ENCODE data around the gene TOP1. TPM values are rescaled to one million over a fixed set of nuclear protein-coding genes. Genes with fewer than 3 reads are reported as not detected.

The TOP1 gene
- total RNA-seq, 1 experiment from 2014 or later: 15.4 TPM

GRCh38 chr20:41160686-41161085, 132.1 kb downstream of the TOP1 start:
- Histone ChIP-seq H3K9me3 (replicated peaks) (no peaks in the 10 kb centered on the region), H3K27ac (no peak overlapping the region), H3K4me1 (replicated peaks) (no peaks in the 10 kb centered on the region), H3K4me3 (no peak overlapping the region), H3K36me3 (peaks cover 66% of the 10 kb centered on the region), H3K27me3 (replicated peaks) (no peaks in the 10 kb centered on the region)
- no peak for DNase-seq (ENCODE audit: low read depth in 1 of 2, low spot score in 2 of 2)

- Histone ChIP-seq H3K27me3 (replicated peaks) (no peaks in the 10 kb centered on the region), H3K27ac (no peak overlapping the region), H3K4me3 (no peak overlapping the region), H3K9me3 (replicated peaks) (no peaks in the 10 kb centered on the region), H3K36me3 (peaks cover 77% of the 10 kb centered on the region), H3K4me1 (replicated peaks) (no peaks in the 10 kb centered on the region)
- DNase-seq (ENCODE audit: low read depth in 1 of 2, low spot score in 2 of 2): no peak
Observed at GRCh38 chr20:41161886-41162285, 133.3 kb downstream of the TOP1 start.

GRCh38 chr20:41162396-41162795, 133.8 kb downstream of the TOP1 start:
- Histone ChIP-seq H3K27me3 (replicated peaks) (no peaks in the 10 kb centered on the region), H3K9me3 (replicated peaks) (no peaks in the 10 kb centered on the region), H3K27ac (no peak overlapping the region), H3K4me1 (replicated peaks) (no peaks in the 10 kb centered on the region), H3K4me3 (no peak overlapping the region), H3K36me3 (peaks cover 80% of the 10 kb centered on the region)
- DNase-seq (ENCODE audit: low read depth in 1 of 2, low spot score in 2 of 2): no peak

GRCh38 chr20:41163821-41164220, 135.2 kb downstream of the TOP1 start:
- Histone ChIP-seq H3K36me3 (peaks cover 93% of the 10 kb centered on the region), H3K9me3 (replicated peaks) (no peaks in the 10 kb centered on the region), H3K27me3 (replicated peaks) (no peaks in the 10 kb centered on the region)

GRCh38 chr20:41165001-41165882, 136.6 kb downstream of the TOP1 start:
- Histone ChIP-seq H3K4me3 (no peak overlapping the region), H3K4me1 (replicated peaks) (no peaks in the 10 kb centered on the region), H3K36me3 (peaks cover 93% of the 10 kb centered on the region), H3K27ac (no peak overlapping the region), H3K27me3 (replicated peaks) (no peaks in the 10 kb centered on the region), H3K9me3 (replicated peaks) (no peaks in the 10 kb centered on the region)
- no peak for DNase-seq (ENCODE audit: low read depth in 1 of 2, low spot score in 2 of 2)

More at GRCh38 chr20:41163821-41164220, 135.2 kb downstream of the TOP1 start:
- no peak for DNase-seq (ENCODE audit: low read depth in 1 of 2, low spot score in 2 of 2)
- H3K4me1 ChIP-seq (replicated peaks): no peaks in the 10 kb centered on the region
- no peak overlapping the region for H3K27ac ChIP-seq
- H3K4me3 ChIP-seq: no peak overlapping the region

DNA sequence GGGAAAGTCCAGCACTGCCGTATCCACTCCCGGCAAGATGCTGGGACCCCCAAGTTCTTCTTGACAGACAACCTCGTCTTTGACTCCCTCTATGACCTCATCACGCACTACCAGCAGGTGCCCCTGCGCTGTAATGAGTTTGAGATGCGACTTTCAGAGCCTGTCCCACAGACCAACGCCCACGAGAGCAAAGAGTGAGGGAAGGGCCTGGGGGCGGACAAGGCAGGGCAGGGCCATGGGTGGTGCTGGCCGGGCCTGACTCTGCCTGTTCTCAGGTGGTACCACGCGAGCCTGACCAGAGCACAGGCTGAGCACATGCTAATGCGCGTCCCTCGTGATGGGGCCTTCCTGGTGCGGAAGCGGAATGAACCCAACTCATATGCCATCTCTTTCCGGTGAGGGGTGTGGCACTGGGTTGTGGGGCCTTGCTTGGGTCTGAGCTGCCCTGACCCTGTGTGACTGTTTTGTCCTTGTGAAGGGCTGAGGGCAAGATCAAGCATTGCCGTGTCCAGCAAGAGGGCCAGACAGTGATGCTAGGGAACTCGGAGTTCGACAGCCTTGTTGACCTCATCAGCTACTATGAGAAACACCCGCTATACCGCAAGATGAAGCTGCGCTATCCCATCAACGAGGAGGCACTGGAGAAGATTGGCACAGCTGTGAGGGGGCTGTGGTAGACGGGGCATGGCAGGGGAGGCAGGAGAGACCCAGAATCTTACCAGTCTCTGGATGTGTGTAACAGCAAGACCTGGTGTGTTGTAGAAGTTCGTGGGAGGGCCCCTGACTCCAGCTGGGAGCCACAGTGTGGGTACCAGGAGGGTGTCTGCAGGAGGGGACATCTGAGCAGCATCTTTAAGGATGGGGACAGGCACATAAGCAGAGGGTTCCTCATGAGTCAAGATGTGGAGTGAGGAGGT, 137.8 kb downstream of the TOP1 start:
- DNase-seq (ENCODE audit: low read depth in 1 of 2, low spot score in 2 of 2): no peak
- no peaks in the 10 kb centered on the region for H3K9me3 ChIP-seq (replicated peaks)
- no peaks in the 10 kb centered on the region for H3K4me1 ChIP-seq (replicated peaks)
- H3K27me3 ChIP-seq (replicated peaks): no peaks in the 10 kb centered on the region
- H3K4me3 ChIP-seq: no peak overlapping the region
- H3K27ac ChIP-seq: no peak overlapping the region
- H3K36me3 ChIP-seq: peaks cover 90% of the 10 kb centered on the region

- Histone ChIP-seq H3K36me3 (peaks cover 95% of the 10 kb centered on the region), H3K9me3 (replicated peaks) (no peaks in the 10 kb centered on the region), H3K4me1 (replicated peaks) (no peaks in the 10 kb centered on the region), H3K4me3 (no peak overlapping the region), H3K27ac (no peak overlapping the region), H3K27me3 (replicated peaks) (no peaks in the 10 kb centered on the region)
- no peak for DNase-seq (ENCODE audit: low read depth in 1 of 2, low spot score in 2 of 2)
Observed at GRCh38 chr20:41167118-41167470, 138.5 kb downstream of the TOP1 start.

GRCh38 chr20:41167481-41168253, 139.0 kb downstream of the TOP1 start:
- Histone ChIP-seq H3K9me3 (replicated peaks) (no peaks in the 10 kb centered on the region), H3K27me3 (replicated peaks) (no peaks in the 10 kb centered on the region), H3K4me3 (no peak overlapping the region), H3K27ac (no peak overlapping the region), H3K36me3 (peaks cover 95% of the 10 kb centered on the region), H3K4me1 (replicated peaks) (no peaks in the 10 kb centered on the region)
- no peak for DNase-seq (ENCODE audit: low read depth in 1 of 2, low spot score in 2 of 2)

DNA sequence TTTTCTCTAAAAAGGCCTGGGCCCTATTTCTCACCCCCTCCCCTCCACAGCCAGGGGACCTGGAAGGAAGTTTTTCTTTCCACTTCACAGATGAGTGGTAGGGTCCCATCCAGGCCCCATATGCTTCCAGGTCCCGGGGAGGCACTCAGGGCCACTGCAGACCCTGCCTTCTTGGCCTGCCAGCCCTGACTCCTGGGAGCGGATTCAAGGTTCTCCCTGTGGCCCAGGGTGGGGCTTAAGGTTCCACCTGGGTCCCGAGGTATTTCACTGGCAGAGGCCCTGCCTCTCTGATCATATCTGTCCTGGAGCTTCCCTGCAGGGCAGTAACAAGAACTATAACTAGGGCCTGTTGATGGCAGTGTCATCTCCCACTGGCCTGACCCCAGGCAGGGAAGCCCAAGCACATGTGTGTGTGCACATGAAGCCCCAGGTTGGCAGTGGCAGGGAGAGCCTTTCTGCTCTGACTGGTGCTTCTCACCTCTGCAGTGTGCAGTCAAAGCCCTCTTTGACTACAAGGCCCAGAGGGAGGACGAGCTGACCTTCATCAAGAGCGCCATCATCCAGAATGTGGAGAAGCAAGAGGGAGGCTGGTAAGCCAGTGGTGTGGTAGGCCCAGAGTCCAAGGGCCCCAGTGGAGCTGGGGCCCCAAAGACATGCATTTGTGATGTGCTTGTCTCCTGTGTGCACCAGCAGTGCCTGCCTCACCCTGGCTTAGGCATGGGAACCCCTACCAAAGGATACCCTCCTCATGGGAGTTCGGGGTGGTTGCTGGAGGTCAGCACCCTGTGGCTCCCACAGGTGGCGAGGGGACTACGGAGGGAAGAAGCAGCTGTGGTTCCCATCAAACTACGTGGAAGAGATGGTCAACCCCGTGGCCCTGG, 139.9 kb downstream of the TOP1 start:
- Histone ChIP-seq H3K9me3 (replicated peaks) (no peaks in the 10 kb centered on the region), H3K4me3 (no peak overlapping the region), H3K27me3 (replicated peaks) (no peaks in the 10 kb centered on the region), H3K4me1 (replicated peaks) (no peaks in the 10 kb centered on the region), H3K36me3 (peaks cover 95% of the 10 kb centered on the region), H3K27ac (no peak overlapping the region)
- DNase-seq (ENCODE audit: low read depth in 1 of 2, low spot score in 2 of 2): no peak

DNA sequence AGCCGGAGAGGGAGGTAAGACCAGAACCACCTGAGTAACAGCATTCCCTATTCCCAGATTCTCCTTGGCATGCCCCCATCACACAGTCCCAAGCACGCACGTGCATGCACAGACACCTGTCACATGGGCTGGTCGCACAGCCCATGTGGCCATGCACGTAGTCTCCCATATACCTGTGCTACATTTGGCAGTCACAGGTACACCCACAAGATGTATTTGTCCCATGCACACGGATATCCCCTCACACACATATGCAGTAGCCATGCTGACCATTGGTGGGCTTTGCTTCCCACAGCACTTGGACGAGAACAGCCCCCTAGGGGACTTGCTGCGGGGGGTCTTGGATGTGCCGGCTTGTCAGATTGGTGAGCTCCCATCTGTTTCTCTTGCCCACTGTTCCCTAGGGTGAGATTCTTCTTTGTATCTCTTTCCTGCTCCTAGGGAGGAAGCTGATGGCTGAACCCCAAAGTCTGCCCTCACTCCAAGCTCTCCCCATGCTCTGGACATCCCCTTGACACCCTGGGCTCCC, 140.6 kb downstream of the TOP1 start:
- Histone ChIP-seq H3K36me3 (peaks cover 95% of the 10 kb centered on the region), H3K27ac (no peak overlapping the region), H3K9me3 (replicated peaks) (no peaks in the 10 kb centered on the region), H3K4me1 (replicated peaks) (no peaks in the 10 kb centered on the region; the same call in 1 of the 2 replicates), H3K27me3 (replicated peaks) (no peaks in the 10 kb centered on the region), H3K4me3 (no peak overlapping the region)
- no peak for DNase-seq (ENCODE audit: low read depth in 1 of 2, low spot score in 2 of 2)

- Histone ChIP-seq H3K4me3 (no peak overlapping the region), H3K9me3 (replicated peaks) (no peaks in the 10 kb centered on the region), H3K27ac (no peak overlapping the region), H3K36me3 (peaks cover 95% of the 10 kb centered on the region), H3K4me1 (replicated peaks) (peaks cover 6% of the 10 kb centered on the region), H3K27me3 (replicated peaks) (no peaks in the 10 kb centered on the region)
- DNase-seq (ENCODE audit: low read depth in 1 of 2, low spot score in 2 of 2): no peak
Observed at GRCh38 chr20:41169791-41170351, 141.2 kb downstream of the TOP1 start.

- no peak for DNase-seq (ENCODE audit: low read depth in 1 of 2, low spot score in 2 of 2)
- Histone ChIP-seq H3K36me3 (peaks cover 95% of the 10 kb centered on the region), H3K27ac (no peak overlapping the region), H3K4me3 (no peak overlapping the region), H3K9me3 (replicated peaks) (no peaks in the 10 kb centered on the region), H3K27me3 (replicated peaks) (no peaks in the 10 kb centered on the region), H3K4me1 (replicated peaks) (peaks cover 8% of the 10 kb centered on the region)
Observed at GRCh38 chr20:41170386-41171105, 141.9 kb downstream of the TOP1 start.

Data from SJSA1 (cell line).